ENCODE results near the gene DNAH8.
"Not testable (repeated sequence)": the region's sequence is repeated elsewhere in the genome, so short reads cannot be mapped to it uniquely, and the experiment has no call there.

Gene DNAH8

GRCh38 chr6:38686270-38687042 lies 28.7 kb upstream of the DNAH8 start:
- Histone ChIP-seq H3K9me3 (ENCODE audit: control insufficient read depth, insufficient read depth, low read length) (no peaks in the 10 kb centered on the region), H3K36me3 (ENCODE audit: control insufficient read depth, insufficient read depth, low read length) (peaks cover 4% of the 10 kb centered on the region), H3K4me3 (ENCODE audit: low read depth, low read length) (no peak overlapping the region), H3K4me1 (ENCODE audit: control insufficient read depth, insufficient read depth, low read length) (no peaks in the 10 kb centered on the region), H3K27me3 (ENCODE audit: control insufficient read depth, insufficient read depth, low read length) (no peaks in the 10 kb centered on the region), H3K9ac (ENCODE audit: low read depth, low read length) (no peak overlapping the region)

- H3K36me3 ChIP-seq (ENCODE audit: control insufficient read depth, insufficient read depth, low read length), result no peaks in the 10 kb centered on the region
- H3K4me1 ChIP-seq (ENCODE audit: control insufficient read depth, insufficient read depth, low read length), result no peaks in the 10 kb centered on the region
- no peaks in the 10 kb centered on the region for H3K27me3 ChIP-seq (ENCODE audit: control insufficient read depth, insufficient read depth, low read length)
- H3K9ac ChIP-seq (ENCODE audit: low read depth, low read length), result no peak overlapping the region
- no peaks in the 10 kb centered on the region for H3K9me3 ChIP-seq (ENCODE audit: control insufficient read depth, insufficient read depth, low read length)
- H3K4me3 ChIP-seq (ENCODE audit: low read depth, low read length), result no peak overlapping the region
Measured at GRCh38 chr6:38687043-38687353, 28.1 kb upstream of the DNAH8 start.

- Histone ChIP-seq H3K27me3 (ENCODE audit: control insufficient read depth, insufficient read depth, low read length) (no peaks in the 10 kb centered on the region), H3K4me3 (ENCODE audit: low read depth, low read length) (no peak overlapping the region), H3K9me3 (ENCODE audit: control insufficient read depth, insufficient read depth, low read length) (no peaks in the 10 kb centered on the region), H3K9ac (ENCODE audit: low read depth, low read length) (no peak overlapping the region), H3K36me3 (ENCODE audit: control insufficient read depth, insufficient read depth, low read length) (no peaks in the 10 kb centered on the region), H3K4me1 (ENCODE audit: control insufficient read depth, insufficient read depth, low read length) (no peaks in the 10 kb centered on the region)
Measured at GRCh38 chr6:38687549-38687948, 27.6 kb upstream of the DNAH8 start.

GRCh38 chr6:38688579-38689087 lies 26.5 kb upstream of the DNAH8 start:
- H3K9me3 ChIP-seq (ENCODE audit: control insufficient read depth, insufficient read depth, low read length), result no peaks in the 10 kb centered on the region
- no peak overlapping the region for H3K9ac ChIP-seq (ENCODE audit: low read depth, low read length)
- no peaks in the 10 kb centered on the region for H3K36me3 ChIP-seq (ENCODE audit: control insufficient read depth, insufficient read depth, low read length)
- no peaks in the 10 kb centered on the region for H3K27me3 ChIP-seq (ENCODE audit: control insufficient read depth, insufficient read depth, low read length)
- no peak overlapping the region for H3K4me3 ChIP-seq (ENCODE audit: low read depth, low read length)
- H3K4me1 ChIP-seq (ENCODE audit: control insufficient read depth, insufficient read depth, low read length), result no peaks in the 10 kb centered on the region

GRCh38 chr6:38695227-38695900 lies 19.7 kb upstream of the DNAH8 start:
- H3K4me3 ChIP-seq (ENCODE audit: low read depth, low read length), result no peak overlapping the region
- H3K9ac ChIP-seq (ENCODE audit: low read depth, low read length), result no peak overlapping the region
- H3K4me1 ChIP-seq (ENCODE audit: control insufficient read depth, insufficient read depth, low read length), result no peaks in the 10 kb centered on the region
- H3K9me3 ChIP-seq (ENCODE audit: control insufficient read depth, insufficient read depth, low read length), result no peaks in the 10 kb centered on the region
- H3K36me3 ChIP-seq (ENCODE audit: control insufficient read depth, insufficient read depth, low read length), result peaks cover 3% of the 10 kb centered on the region
- no peaks in the 10 kb centered on the region for H3K27me3 ChIP-seq (ENCODE audit: control insufficient read depth, insufficient read depth, low read length)

GRCh38 chr6:38695933-38696332 lies 19.2 kb upstream of the DNAH8 start:
- Histone ChIP-seq H3K4me3 (ENCODE audit: low read depth, low read length) (no peak overlapping the region), H3K4me1 (ENCODE audit: control insufficient read depth, insufficient read depth, low read length) (no peaks in the 10 kb centered on the region), H3K9me3 (ENCODE audit: control insufficient read depth, insufficient read depth, low read length) (no peaks in the 10 kb centered on the region), H3K36me3 (ENCODE audit: control insufficient read depth, insufficient read depth, low read length) (peaks cover 3% of the 10 kb centered on the region), H3K9ac (ENCODE audit: low read depth, low read length) (no peak overlapping the region), H3K27me3 (ENCODE audit: control insufficient read depth, insufficient read depth, low read length) (no peaks in the 10 kb centered on the region)

- Histone ChIP-seq H3K4me1 (ENCODE audit: control insufficient read depth, insufficient read depth, low read length) (no peaks in the 10 kb centered on the region), H3K9ac (ENCODE audit: low read depth, low read length) (no peak overlapping the region), H3K36me3 (ENCODE audit: control insufficient read depth, insufficient read depth, low read length) (peaks cover 3% of the 10 kb centered on the region), H3K4me3 (ENCODE audit: low read depth, low read length) (no peak overlapping the region), H3K9me3 (ENCODE audit: control insufficient read depth, insufficient read depth, low read length) (no peaks in the 10 kb centered on the region), H3K27me3 (ENCODE audit: control insufficient read depth, insufficient read depth, low read length) (no peaks in the 10 kb centered on the region)
Measured at GRCh38 chr6:38696345-38696744, 18.8 kb upstream of the DNAH8 start.

- Histone ChIP-seq H3K9me3 (ENCODE audit: control insufficient read depth, insufficient read depth, low read length) (no peaks in the 10 kb centered on the region), H3K4me3 (ENCODE audit: low read depth, low read length) (no peak overlapping the region), H3K36me3 (ENCODE audit: control insufficient read depth, insufficient read depth, low read length) (peaks cover 3% of the 10 kb centered on the region), H3K27me3 (ENCODE audit: control insufficient read depth, insufficient read depth, low read length) (no peaks in the 10 kb centered on the region), H3K4me1 (ENCODE audit: control insufficient read depth, insufficient read depth, low read length) (no peaks in the 10 kb centered on the region), H3K9ac (ENCODE audit: low read depth, low read length) (no peak overlapping the region)
Measured at GRCh38 chr6:38697846-38698245, 17.3 kb upstream of the DNAH8 start.

GRCh38 chr6:38699702-38700101 lies 15.4 kb upstream of the DNAH8 start:
- H3K36me3 ChIP-seq (ENCODE audit: control insufficient read depth, insufficient read depth, low read length); H3K4me3 ChIP-seq (ENCODE audit: low read depth, low read length); H3K9ac ChIP-seq (ENCODE audit: low read depth, low read length): not testable (repeated sequence)

GRCh38 chr6:38701551-38701950 lies 13.6 kb upstream of the DNAH8 start:
- Histone ChIP-seq H3K27me3 (ENCODE audit: control insufficient read depth, insufficient read depth, low read length) (no peaks in the 10 kb centered on the region), H3K9ac (ENCODE audit: low read depth, low read length) (no peak overlapping the region), H3K4me3 (ENCODE audit: low read depth, low read length) (no peak overlapping the region), H3K4me1 (ENCODE audit: control insufficient read depth, insufficient read depth, low read length) (no peaks in the 10 kb centered on the region), H3K36me3 (ENCODE audit: control insufficient read depth, insufficient read depth, low read length) (peaks cover 3% of the 10 kb centered on the region), H3K9me3 (ENCODE audit: control insufficient read depth, insufficient read depth, low read length) (no peaks in the 10 kb centered on the region)

More at GRCh38 chr6:38699702-38700101, 15.4 kb upstream of the DNAH8 start:
- not testable (repeated sequence) for H3K9me3 ChIP-seq (ENCODE audit: control insufficient read depth, insufficient read depth, low read length); H3K27me3 ChIP-seq (ENCODE audit: control insufficient read depth, insufficient read depth, low read length); H3K4me1 ChIP-seq (ENCODE audit: control insufficient read depth, insufficient read depth, low read length)

- H3K4me1 ChIP-seq (ENCODE audit: control insufficient read depth, insufficient read depth, low read length), result no peaks in the 10 kb centered on the region
- H3K4me3 ChIP-seq (ENCODE audit: low read depth, low read length), result peak within 1 kb of the TSS; percentile 64
- peaks cover 3% of the 10 kb centered on the region for H3K36me3 ChIP-seq (ENCODE audit: control insufficient read depth, insufficient read depth, low read length)
- no peaks in the 10 kb centered on the region for H3K27me3 ChIP-seq (ENCODE audit: control insufficient read depth, insufficient read depth, low read length)
- no peaks in the 10 kb centered on the region for H3K9me3 ChIP-seq (ENCODE audit: control insufficient read depth, insufficient read depth, low read length)
- H3K9ac ChIP-seq (ENCODE audit: low read depth, low read length), result peak within 1 kb of the TSS; percentile 87
Measured at GRCh38 chr6:38702558-38703397, 12.3 kb upstream of the DNAH8 start, which contains the start of gene GLO1. Gene GLO1, minus strand, starts transcription at chr6:38703145. Its CDS starts 91 bp downstream, at chr6:38703054.

All from iPS-15b (cell line).